H9 (cell line): ENCODE data around the gene APBB3. TPM values are rescaled to one million over a fixed set of nuclear protein-coding genes. Genes with fewer than 3 reads are reported as not detected.
A peak's percentile ranks its signal among the peaks of the same experiment; 100 is the strongest.

Source experiments
- DNase-seq: peaks from one replicate; pipeline ENCODE4 v3.0.0-alpha.2; 2017
- H2AFZ ChIP-seq: one replicate; pipeline ENCODE4 v1.6.1; 2013; ENCODE audit warnings: mild to moderate bottlenecking, low read length, control low read depth, moderate library complexity
- H2AK5ac ChIP-seq: 2 replicates; pipeline ENCODE4 v1.6.1; 2013; ENCODE audit warnings: low read length, control low read depth, mixed read lengths; ENCODE audit not compliant: insufficient read length
- H2BK120ac ChIP-seq: one replicate; pipeline ENCODE4 v1.6.1; 2013; ENCODE audit warnings: low read depth, mild to moderate bottlenecking, low read length, control low read depth, inconsistent platforms; ENCODE audit not compliant: poor library complexity, severe bottlenecking
- H2BK12ac ChIP-seq: 2 replicates; pipeline ENCODE4 v1.6.1; 2013; ENCODE audit warnings: low read length, control low read depth, mixed read lengths, low read depth; ENCODE audit not compliant: insufficient read length
- H2BK15ac ChIP-seq: 2 replicates; pipeline ENCODE4 v1.6.1; 2013; ENCODE audit warnings: low read depth, low read length, control low read depth
- H2BK20ac ChIP-seq: one replicate; pipeline ENCODE4 v1.6.1; 2013; ENCODE audit warnings: low read depth, mild to moderate bottlenecking, low read length, control low read depth, inconsistent platforms; ENCODE audit not compliant: poor library complexity, severe bottlenecking
- H2BK5ac ChIP-seq: 2 replicates; pipeline ENCODE4 v1.6.1; 2013; ENCODE audit warnings: low read length, control low read depth, mixed read lengths; ENCODE audit not compliant: insufficient read length
- H3K14ac ChIP-seq: 2 replicates; pipeline ENCODE4 v1.6.1; 2013; ENCODE audit warnings: low read length, control low read depth; ENCODE audit not compliant: insufficient read depth
- H3K18ac ChIP-seq: 2 replicates; pipeline ENCODE4 v1.6.1; 2013; ENCODE audit warnings: low read depth, mild to moderate bottlenecking, mixed read lengths, low read length, control low read depth; ENCODE audit not compliant: insufficient read length
- H3K23ac ChIP-seq: 2 replicates; pipeline ENCODE4 v1.6.1; 2013; ENCODE audit warnings: low read length, control low read depth, mixed read lengths, low read depth; ENCODE audit not compliant: insufficient read length
- H3K23me2 ChIP-seq: 2 replicates; pipeline ENCODE4 v1.6.1; 2013; ENCODE audit warnings: low read depth, mild to moderate bottlenecking, mixed read lengths, low read length, control low read depth; ENCODE audit not compliant: insufficient read length, poor library complexity, severe bottlenecking
- H3K27ac ChIP-seq: 2 replicates; pipeline ENCODE4 v1.5.1; 2013; ENCODE audit warnings: low read length, control low read depth, mixed read lengths, low read depth; ENCODE audit not compliant: insufficient read length
- H3K27me3 ChIP-seq: 2 replicates; pipeline ENCODE4 v1.6.1; 2013; ENCODE audit warnings: low read length, control low read depth, inconsistent platforms; ENCODE audit not compliant: insufficient read depth
- H3K4ac ChIP-seq: 2 replicates; pipeline ENCODE4 v1.6.1; 2013; ENCODE audit warnings: low read depth, mild to moderate bottlenecking, control low read depth, inconsistent platforms, low read length, moderate library complexity
- H3K4me1 ChIP-seq: 2 replicates; pipeline ENCODE4 v1.6.1; 2013; ENCODE audit warnings: low read length, control low read depth, inconsistent platforms; ENCODE audit not compliant: insufficient read depth
- H3K4me2 ChIP-seq: 2 replicates; pipeline ENCODE4 v1.6.1; 2013; ENCODE audit warnings: low read length, control low read depth, mixed read lengths; ENCODE audit not compliant: insufficient read length, insufficient read depth
- H3K56ac ChIP-seq: 2 replicates; pipeline ENCODE4 v1.6.1; 2013; ENCODE audit warnings: low read depth, mild to moderate bottlenecking, mixed read lengths, low read length, control low read depth; ENCODE audit not compliant: insufficient read length
- H3K79me1 ChIP-seq: 2 replicates; pipeline ENCODE4 v1.6.1; 2013; ENCODE audit warnings: low read depth, mild to moderate bottlenecking, moderate library complexity, low read length, control low read depth, inconsistent platforms; ENCODE audit not compliant: insufficient read depth, poor library complexity, severe bottlenecking
- H3K79me2 ChIP-seq: 2 replicates; pipeline ENCODE4 v1.6.1; 2013; ENCODE audit warnings: low read length, control low read depth, inconsistent platforms; ENCODE audit not compliant: insufficient read depth
- H3K9ac ChIP-seq: 2 replicates; pipeline ENCODE4 v1.6.1; 2013; ENCODE audit warnings: low read length, control low read depth, mixed read lengths; ENCODE audit not compliant: insufficient read length; ENCODE audit errors: extremely low read depth
- H3K9me3 ChIP-seq: one replicate; pipeline ENCODE4 v1.6.1; 2013; ENCODE audit warnings: low read depth, low read length, inconsistent platforms; ENCODE audit not compliant: control insufficient read depth
- H3T11ph ChIP-seq: one replicate; pipeline ENCODE4 v1.6.1; 2013; ENCODE audit warnings: mild to moderate bottlenecking, low read length, control low read depth, inconsistent platforms
- H4K20me1 ChIP-seq: one replicate; pipeline ENCODE4 v1.6.1; 2013; ENCODE audit not compliant: control insufficient read depth, insufficient read length, insufficient read depth
- H4K5ac ChIP-seq: 2 replicates; pipeline ENCODE4 v1.6.1; 2013; ENCODE audit warnings: low read depth, mild to moderate bottlenecking, mixed read lengths, low read length, control low read depth; ENCODE audit not compliant: insufficient read length
- H4K8ac ChIP-seq: replicated peaks from 2 replicates; pipeline ENCODE4 v1.6.1; 2013; ENCODE audit warnings: low read length, control low read depth, mixed read lengths, low read depth; ENCODE audit not compliant: insufficient read length
- H4K91ac ChIP-seq: 2 replicates; pipeline ENCODE4 v1.6.1; 2013; ENCODE audit warnings: low read depth, mild to moderate bottlenecking, moderate library complexity, mixed read lengths, low read length, control low read depth; ENCODE audit not compliant: insufficient read length
- H3K27ac Mint-ChIP-seq, 3 experiments: 2 replicates in 2 of 3; 3 replicates in 1 of 3; pipeline ENCODE4 v1.8.0; 2020 to 2021; ENCODE audit warnings: mixed read lengths in 3 of 3, mild to moderate bottlenecking in 1 of 3, moderate library complexity in 1 of 3
- H3K27me3 Mint-ChIP-seq: 2 replicates; pipeline ENCODE4 v1.8.0; 2021; ENCODE audit warnings: low read depth, mild to moderate bottlenecking, moderate library complexity, mixed read lengths
- H3K36me3 Mint-ChIP-seq, 3 experiments: 2 replicates in 2 of 3; 3 replicates in 1 of 3; pipeline ENCODE4 v1.8.0; 2020 to 2021; ENCODE audit warnings: low read depth in 3 of 3, mixed read lengths in 3 of 3; ENCODE audit not compliant: insufficient read depth in 1 of 3
- H3K4me1 Mint-ChIP-seq, 2 experiments: 2 replicates each; pipeline ENCODE4 v1.8.0; 2020; ENCODE audit warnings: mixed read lengths in 2 of 2
- H3K4me3 Mint-ChIP-seq, 2 experiments: 2 replicates in 1 of 2; 3 replicates in 1 of 2; pipeline ENCODE4 v1.8.0; 2020 to 2021; ENCODE audit warnings: mild to moderate bottlenecking in 2 of 2, mixed read lengths in 2 of 2, moderate library complexity in 1 of 2
- H3K9me3 Mint-ChIP-seq, 2 experiments: 2 replicates in 1 of 2; 3 replicates in 1 of 2; pipeline ENCODE4 v1.8.0; 2020; ENCODE audit warnings: mild to moderate bottlenecking in 2 of 2, mixed read lengths in 2 of 2, moderate library complexity in 1 of 2
- CTCF ChIP-seq: fragments of 200-600 bp; sonication (generic); conservative IDR thresholded peaks from 3 replicates; pipeline ENCODE4 v1.8.0; 2021; ENCODE audit warnings: antibody characterized with exemption, mild to moderate bottlenecking
- whole genome bisulfite sequencing: extraction: QIAGEN DNeasy Blood & Tissue Kit; methylation state at CpG from one replicate; pipeline ENCODE4 v1.1.7; 2013; ENCODE audit warnings: missing lambda C conversion rate, low lambda C conversion rate, mixed read lengths; ENCODE audit not compliant: insufficient read length; ENCODE audit errors: extremely low coverage; 5-methylcytosine and 5-hydroxymethylcytosine counted together
- total RNA-seq: library from RNA; stranded (reverse); gene quantifications from 2 replicates; pipeline ENCODE4 v1.2.1, GENCODE V29; 2021

The APBB3 gene
- total RNA-seq, 1 experiment from 2014 or later: 23.8 TPM

GRCh38 chr5:140557136-140557805 is 7.1 kb downstream of the APBB3 start, which contains the start of gene SRA1:
TSS of gene SRA1 (minus strand) at chr5:140557473. CDS start at chr5:140557452, 21 bp downstream.
- Histone ChIP-seq H2AFZ (no peak within 1 kb of the TSS), H4K8ac (no peak within 1 kb of the TSS), H2BK15ac (no peak within 1 kb of the TSS), H3K56ac (no peak within 1 kb of the TSS), H3K4ac (no peak within 1 kb of the TSS; the same call in none of the 2 replicates), H3K4me1 (0 out of 2 replicates have a peak, but pooled peaks cover 3% of the 10 kb centered on the region), H3K23ac (no peak within 1 kb of the TSS), H4K20me1 (no peaks in the 10 kb centered on the region), H3T11ph (no peak within 1 kb of the TSS), H2BK20ac (no peak within 1 kb of the TSS), H3K27ac (no peak within 1 kb of the TSS), H3K79me1 (peaks cover 3% of the 10 kb centered on the region), H3K27me3 (no peaks in the 10 kb centered on the region), H2BK5ac (no peak within 1 kb of the TSS), H3K4me2 (peak within 1 kb of the TSS; percentile 94), H3K9ac (peak within 1 kb of the TSS; percentile 87), H3K18ac (peak within 1 kb of the TSS; percentile 90), H3K14ac (peak within 1 kb of the TSS; percentile 87), H2AK5ac (no peak within 1 kb of the TSS), H4K5ac (no peak within 1 kb of the TSS), H3K9me3 (no peaks in the 10 kb centered on the region), H2BK12ac (no peak within 1 kb of the TSS), H3K23me2 (no peaks in the 10 kb centered on the region), H4K91ac (peak within 1 kb of the TSS; percentile 22), H3K79me2 (peaks cover 6% of the 10 kb centered on the region), H2BK120ac (no peak within 1 kb of the TSS)
- WGBS: no CpG with 5 or more reads among the region's 46 CpGs
- H3K27ac Mint-ChIP-seq: peak within 1 kb of the TSS; percentile 90 to 97 (median 90)
- peak; percentile 95 for DNase-seq
- no peaks in the 10 kb centered on the region for H3K27me3 Mint-ChIP-seq
- peaks cover 6 to 33% (median 31%) of the 10 kb centered on the region in 3 experiments; a peak in 6 of 7 replicates for H3K36me3 Mint-ChIP-seq
- peak within 1 kb of the TSS; percentile 91 to 92 for H3K4me3 Mint-ChIP-seq
- no peak for TF ChIP-seq CTCF
- H3K4me1 Mint-ChIP-seq: peaks cover 25 to 26% of the 10 kb centered on the region in 2 experiments
- no peaks in the 10 kb centered on the region for H3K9me3 Mint-ChIP-seq
